GM19099 (cell line): ENCODE results near the gene IL2RA.

Experiments
- POLR2A ChIP-seq: IDR thresholded peaks from 3 replicates; pipeline ENCODE4 v1.6.1; 2011; ENCODE audit warnings: low read depth; ENCODE audit not compliant: insufficient read length; ENCODE audit errors: extremely low read depth

Gene IL2RA

DNA sequence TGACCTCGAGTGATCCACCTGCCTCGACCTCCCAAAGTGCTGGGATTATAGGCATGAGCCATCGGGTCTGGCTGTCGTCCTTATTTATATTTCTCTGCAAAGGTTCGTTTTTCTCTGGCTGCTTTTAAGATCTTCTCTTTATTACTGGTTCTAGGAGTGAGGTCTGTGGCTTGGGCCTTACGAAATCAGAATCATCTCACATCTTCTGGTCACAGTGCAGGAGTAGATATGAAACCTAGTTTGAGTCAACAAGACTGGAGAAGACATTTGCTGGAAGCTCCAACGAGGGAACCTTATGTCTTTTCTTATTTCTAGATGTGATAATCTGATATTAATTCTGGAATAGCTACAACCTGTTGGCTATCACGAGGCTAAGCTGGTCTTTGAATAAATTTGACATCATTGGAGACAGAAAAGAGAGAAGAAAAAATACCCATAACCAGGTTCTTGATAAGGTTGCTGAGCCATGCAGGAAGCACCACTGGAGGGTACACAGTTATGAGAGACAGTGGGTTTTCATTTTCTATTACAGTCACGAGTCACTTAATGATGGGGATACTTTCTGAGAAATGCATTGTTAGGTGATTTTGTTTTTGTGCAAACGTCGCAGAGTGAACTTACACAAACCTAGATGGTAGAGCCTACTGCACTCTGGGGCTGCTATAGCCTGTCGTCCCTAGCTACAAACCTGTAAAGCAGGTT is 59.2 kb downstream of the IL2RA start:
- no peak for TF ChIP-seq POLR2A

DNA sequence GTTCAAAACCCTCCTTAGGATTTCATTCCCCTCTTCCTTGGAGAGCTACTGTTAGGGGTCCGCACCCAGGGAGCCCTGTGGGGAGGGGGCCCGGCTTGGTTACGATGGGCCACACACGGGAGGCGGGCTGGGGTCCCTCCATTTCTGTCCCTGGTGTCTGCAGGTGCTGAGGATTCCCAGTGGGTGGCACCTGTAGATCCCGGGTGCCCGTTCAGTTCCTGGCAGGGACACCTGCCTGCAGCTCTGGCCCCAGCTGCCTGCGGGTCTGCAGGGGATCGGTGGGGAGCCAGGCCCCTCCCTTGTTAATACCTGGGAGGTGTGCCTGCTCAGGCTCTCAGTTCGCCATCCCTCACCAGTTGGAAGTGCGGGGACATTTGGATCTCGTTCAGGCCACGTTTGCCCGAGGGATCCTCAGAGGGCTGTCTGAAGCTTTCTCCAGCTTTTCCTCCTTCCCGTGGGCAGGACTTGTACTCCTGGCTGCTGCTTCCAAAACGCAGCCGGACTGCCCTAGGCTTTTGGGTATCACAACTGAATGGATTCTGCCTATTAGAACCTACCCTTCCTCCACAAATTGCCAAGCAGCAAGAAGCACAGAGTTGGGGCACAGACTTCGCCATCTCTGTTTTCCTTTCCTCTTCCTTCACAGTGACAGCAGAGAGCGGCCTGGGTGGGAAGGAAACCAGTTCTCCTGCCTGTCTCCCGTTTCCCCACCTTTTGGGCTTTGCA is 62.6 kb downstream of the IL2RA start:
- no peak for TF ChIP-seq POLR2A

DNA sequence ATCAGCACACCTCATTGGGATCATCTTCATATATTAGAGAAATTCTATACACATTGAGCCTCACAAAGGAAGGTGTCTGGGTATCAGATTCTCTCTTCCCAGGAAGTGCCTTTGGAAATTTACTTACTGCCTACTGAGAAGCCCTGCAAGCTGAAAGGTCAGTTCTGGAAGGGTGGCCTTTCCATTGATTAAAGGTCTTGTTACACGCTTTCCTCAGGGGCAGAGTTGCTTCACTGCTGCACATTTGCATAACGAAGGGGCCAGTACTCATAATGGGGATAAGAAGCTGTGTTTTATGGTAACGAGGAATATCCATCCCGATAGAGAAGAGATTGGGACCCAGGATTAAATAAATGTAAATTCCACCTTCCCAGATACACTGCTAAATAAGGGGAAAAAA is 65.5 kb downstream of the IL2RA start:
- TF ChIP-seq POLR2A: no peak

DNA sequence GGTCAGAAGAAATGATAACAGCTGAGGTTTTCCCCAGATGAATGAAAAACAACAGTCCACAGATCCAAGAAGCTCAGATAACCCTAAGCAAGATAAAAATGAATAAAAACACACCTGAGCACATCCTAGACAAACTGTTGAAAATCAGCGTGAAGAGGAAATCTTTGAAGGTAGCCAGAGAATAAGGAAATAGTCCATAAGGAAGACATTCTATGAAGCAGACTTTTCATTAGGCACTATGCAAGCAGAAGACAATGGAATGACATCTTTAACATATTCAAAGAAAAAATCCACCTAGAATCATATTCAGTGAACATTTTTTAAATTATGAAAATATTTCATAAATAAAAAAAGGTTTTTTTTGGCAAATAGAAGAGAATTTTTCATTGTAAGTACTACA is 69.8 kb downstream of the IL2RA start:
- TF ChIP-seq POLR2A: no peak

DNA sequence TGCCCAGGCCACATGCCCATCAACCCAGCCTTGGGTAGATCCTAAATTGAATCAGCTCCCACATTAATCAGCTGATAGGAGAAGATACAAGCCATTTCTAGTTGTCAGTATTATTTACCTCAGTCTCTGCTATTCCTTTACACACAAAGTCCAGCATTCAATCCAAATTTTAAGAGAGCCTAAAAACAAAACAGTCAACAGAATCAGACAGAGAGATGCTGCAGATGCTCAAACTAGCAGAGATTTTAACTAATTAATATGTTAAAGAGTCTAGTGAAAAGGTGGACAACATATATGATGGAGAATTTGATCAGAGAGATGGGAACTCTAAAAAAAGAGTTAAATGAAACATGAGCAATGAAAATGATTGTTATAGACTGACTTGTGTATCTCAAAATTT is 70.5 kb downstream of the IL2RA start:
- no peak for TF ChIP-seq POLR2A

DNA sequence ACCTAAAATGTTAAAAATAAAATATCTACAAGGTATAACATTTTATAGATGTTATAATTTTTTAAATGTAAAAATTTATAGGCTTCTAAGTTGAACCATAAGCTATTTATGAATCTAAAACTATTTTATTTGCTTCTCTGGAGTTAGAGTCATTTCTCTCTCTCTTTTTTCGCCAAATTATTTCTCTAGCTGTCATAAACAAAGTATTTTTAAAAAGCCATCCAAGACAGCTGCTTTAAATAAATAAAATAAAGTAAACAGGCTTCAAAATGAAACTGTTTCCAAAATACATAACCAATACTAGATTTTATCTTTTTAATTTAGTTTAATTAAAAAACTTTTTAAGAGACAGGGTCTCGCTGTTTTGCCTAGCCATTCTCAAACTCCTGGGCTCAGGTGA is 72.4 kb downstream of the IL2RA start:
- no peak for TF ChIP-seq POLR2A

DNA sequence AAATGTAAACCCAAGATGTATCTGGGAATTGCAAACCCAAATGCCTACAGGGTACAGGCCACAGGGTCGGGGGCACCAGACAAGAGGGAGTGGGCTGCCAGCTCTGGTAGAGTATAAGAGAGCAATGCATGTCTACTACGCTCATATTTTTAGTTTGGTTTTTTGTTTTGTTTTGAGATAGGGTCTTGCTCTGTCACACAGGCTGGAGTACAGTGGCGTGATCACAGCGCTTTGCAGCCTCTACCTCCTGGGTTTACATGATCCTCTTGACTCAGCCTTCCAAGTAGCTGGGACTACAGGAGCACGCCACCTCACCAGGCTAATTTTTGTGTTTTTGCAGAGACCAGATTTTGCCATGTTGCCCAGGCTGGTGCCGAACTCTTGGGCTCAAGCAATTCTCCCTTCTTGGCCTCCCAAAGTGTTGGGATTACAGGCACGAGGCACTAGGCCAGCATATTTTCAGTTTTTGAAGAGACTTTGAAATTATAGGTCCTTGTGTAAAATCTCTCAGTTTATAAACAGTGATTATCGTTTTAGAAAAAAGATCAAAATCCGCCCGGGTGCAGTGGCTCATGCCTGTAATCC is 73.7 kb downstream of the IL2RA start:
- TF ChIP-seq POLR2A: no peak

DNA sequence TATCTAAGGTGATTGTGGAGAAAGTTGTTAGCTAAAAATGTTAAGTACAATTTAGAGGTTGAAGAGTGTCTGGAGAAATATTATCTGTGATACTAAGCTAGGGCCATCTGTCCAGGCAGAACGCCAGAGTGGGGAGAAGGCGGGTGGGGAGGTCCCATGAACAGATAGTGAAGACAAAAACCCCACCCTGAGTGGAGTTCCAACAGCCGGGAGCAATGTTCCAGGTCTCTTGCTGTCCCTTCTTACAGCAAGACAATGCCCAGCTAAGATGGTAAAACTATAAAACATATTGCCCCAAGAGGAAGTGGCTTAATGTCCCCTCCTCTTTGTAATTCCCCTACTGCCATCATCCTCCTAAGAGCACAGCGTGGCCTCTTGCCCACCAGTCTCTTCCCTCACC is 74.4 kb downstream of the IL2RA start:
- no peak for TF ChIP-seq POLR2A

DNA sequence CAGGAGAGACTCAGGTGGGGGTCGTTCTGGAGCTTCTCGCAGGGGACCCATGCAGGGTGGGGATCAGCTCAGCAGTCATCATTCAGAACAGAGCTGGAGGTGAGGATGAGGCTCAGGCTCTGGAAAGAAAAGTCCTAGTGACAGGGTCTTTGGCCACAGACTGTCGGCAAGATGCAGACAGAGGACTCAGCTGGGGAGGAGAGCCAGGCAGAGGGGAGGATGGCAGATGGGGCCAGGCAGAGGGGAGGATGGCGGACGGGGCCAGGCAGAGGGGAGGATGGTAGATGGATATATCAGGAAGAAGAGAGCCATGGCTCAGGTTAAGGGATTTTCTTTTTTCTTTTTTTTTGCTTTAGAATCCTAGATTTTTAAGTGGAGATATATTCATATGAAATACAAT is 77.1 kb downstream of the IL2RA start:
- no peak for TF ChIP-seq POLR2A

DNA sequence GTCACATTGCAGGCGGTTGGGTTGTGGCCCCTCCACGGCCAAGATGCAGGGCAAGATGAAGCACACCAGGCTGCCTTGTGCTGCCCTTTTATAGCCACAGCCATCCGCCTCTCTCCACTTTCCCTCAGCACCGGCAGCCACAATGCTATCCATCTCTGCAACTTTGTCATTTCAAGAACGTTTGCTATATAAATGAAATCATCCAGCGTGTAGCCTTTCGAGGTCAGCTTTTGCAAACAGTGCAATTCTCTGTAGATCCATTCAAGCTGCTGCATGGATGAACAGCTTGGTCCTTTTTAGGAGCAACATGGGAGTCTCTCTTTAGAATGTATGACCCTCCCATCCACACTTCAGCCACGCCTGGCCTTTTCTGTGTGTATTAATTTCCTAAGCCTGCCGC is 78.4 kb downstream of the IL2RA start:
- no peak for TF ChIP-seq POLR2A

DNA sequence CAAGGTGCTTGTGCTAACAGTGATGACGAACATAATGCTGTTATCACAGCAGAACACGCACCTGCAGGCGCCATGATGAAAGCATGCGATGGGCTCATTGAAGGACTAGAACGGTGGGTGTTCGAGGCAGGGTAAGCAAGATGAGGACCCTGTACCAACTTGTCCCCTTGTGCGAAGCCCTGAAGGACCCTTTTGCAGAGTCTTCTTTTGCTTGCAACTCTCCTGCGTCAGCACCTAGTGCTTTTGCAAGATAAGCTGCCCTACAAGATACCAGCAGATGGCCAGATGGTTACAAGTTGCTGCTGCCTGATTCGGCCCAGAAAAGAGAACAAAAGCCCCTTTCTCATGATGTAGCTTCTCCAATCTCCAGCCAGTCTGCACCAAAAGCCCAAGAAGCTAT is 80.6 kb downstream of the IL2RA start:
- no peak for TF ChIP-seq POLR2A

DNA sequence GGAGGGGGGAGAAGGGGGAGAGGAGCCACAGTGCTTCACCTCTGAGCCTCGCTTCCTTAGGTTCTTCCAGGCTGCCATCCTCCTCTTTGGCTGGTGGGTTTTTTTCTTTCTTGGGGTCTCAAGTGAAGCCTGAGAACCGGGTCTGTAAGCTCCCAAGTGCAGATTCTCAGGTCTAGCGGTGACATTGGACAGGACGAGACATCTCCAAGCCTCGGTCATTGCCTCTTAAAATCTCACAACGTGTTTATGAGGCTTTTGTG is 84.0 kb downstream of the IL2RA start:
- no peak for TF ChIP-seq POLR2A

DNA sequence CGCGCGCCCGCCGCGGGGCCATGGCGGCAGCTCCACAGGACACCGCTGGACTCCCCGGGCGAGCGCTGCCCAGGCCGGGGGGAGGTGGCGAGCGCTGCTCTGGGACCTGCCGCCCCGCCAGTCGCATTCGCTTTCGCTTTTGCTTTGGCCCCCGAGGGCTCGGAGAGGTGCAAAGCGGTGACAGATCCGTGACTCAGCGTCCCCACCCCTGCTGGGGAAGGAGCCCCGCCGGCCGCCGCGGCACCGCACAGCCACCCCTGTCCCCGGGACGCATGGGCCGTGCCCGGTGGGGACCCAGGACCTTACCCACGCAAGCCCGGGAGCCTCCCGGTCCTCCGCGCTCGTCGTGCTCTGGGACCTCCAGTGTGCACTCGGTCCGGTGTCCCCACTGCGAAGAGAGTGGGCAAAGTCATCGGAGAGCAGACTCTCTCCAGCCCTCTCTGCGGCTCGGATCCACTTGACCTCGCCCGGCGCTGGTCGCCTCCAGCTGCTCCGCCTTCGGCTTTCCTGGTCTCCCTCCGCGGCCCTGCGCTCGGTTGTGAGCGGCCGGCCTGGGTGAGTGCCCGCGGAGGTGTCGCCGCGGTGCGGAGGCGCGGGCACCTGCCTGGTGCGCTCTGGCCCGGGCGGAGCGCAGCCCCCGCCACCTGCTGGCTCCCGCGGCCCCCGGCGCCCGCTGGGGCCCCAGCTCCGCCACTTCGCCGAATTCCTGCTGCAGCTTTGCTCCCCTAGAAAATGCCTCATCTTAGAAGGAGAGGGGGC is 84.5 kb downstream of the IL2RA start, which contains the start of gene IL15RA:
Gene IL15RA, minus strand, starts transcription at position 73 of the 759 bp plus-strand sequence. Its CDS starts 51 bp downstream, at position 22.
- peak; percentile 61 for TF ChIP-seq POLR2A

DNA sequence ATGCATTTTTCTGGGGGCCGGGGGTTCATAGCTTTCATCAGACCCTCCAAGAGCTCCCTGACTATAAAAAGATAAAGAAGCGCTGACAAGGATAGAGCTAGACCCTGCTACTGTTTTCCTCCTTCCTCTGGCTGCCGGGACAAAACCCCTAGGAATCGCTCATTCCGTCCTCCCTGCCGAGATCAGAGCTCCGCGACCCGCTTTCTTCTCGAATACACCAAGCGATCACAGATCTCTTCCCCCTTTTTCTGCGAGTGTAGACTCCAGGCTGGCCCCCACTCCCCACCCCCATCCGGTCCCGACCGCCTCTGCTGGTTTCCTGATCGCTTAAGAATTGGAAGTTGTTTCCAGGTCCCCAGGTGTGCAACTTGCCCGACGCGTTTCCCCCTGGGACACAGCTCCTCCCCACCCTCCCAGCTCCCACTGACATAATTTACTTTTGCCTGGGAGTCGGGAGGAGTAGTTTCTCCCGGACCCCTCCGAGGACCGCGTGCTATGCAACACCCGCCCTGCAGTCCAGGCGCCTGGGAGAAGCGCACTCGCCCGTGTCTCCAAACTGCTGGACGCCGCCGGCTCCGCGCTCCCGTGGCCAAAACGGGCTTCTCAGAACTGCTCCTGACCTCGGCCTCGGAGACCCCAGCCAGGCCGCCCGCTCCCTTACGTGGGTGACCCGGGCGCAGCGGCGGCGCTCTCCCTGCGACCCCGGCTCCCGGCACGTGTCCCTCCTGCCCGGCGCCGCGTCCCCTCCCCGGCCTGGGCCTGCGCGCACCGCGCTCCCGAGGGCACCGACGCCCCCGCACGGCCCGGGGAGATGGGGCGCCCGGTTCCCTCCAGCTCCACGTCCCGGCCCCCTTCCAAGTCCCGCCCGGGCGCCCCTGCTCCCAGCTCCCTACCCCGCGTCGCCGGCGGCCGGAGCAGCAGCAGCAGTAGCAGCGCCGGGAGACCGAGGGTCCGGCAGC is 85.4 kb downstream of the IL2RA start:
- no peak for TF ChIP-seq POLR2A
